ENCODE measurements around the gene CLTCL1.

Gene CLTCL1

GRCh38 chr22:19139974-19140373 is 151.5 kb downstream of the CLTCL1 start:
- Histone ChIP-seq H3K36me3 (ENCODE audit: control insufficient read depth, insufficient read depth, low read length) (peaks cover 44% of the 10 kb centered on the region), H3K27me3 (replicated peaks; ENCODE audit: control insufficient read depth, insufficient read depth, low read length) (no peaks in the 10 kb centered on the region), H3K4me3 (replicated peaks; ENCODE audit: low read depth, low read length) (no peak overlapping the region)
- no peak for DNase-seq (ENCODE audit: extremely low read depth, insufficient read length)
- no peak for TF ChIP-seq CTCF (IDR thresholded peaks at IDR 0.05; ENCODE audit: insufficient read depth, low read length, poor library complexity, severe bottlenecking)

GRCh38 chr22:19139001-19139356 is 152.5 kb downstream of the CLTCL1 start:
- Histone ChIP-seq H3K4me3 (replicated peaks; ENCODE audit: low read depth, low read length) (no peak overlapping the region), H3K27me3 (replicated peaks; ENCODE audit: control insufficient read depth, insufficient read depth, low read length) (no peaks in the 10 kb centered on the region), H3K36me3 (ENCODE audit: control insufficient read depth, insufficient read depth, low read length) (peaks cover 51% of the 10 kb centered on the region)
- no peak for DNase-seq (ENCODE audit: extremely low read depth, insufficient read length)
- no peak for TF ChIP-seq CTCF (IDR thresholded peaks at IDR 0.05; ENCODE audit: insufficient read depth, low read length, poor library complexity, severe bottlenecking)

GRCh38 chr22:19138217-19139000 is 153.1 kb downstream of the CLTCL1 start:
- Histone ChIP-seq H3K36me3 (ENCODE audit: control insufficient read depth, insufficient read depth, low read length) (peaks cover 54% of the 10 kb centered on the region), H3K27me3 (replicated peaks; ENCODE audit: control insufficient read depth, insufficient read depth, low read length) (no peaks in the 10 kb centered on the region), H3K4me3 (replicated peaks; ENCODE audit: low read depth, low read length) (no peak overlapping the region)
- no peak for DNase-seq (ENCODE audit: extremely low read depth, insufficient read length)
- TF ChIP-seq CTCF (IDR thresholded peaks at IDR 0.05; ENCODE audit: insufficient read depth, low read length, poor library complexity, severe bottlenecking), result no peak

GRCh38 chr22:19137384-19138216 is 153.9 kb downstream of the CLTCL1 start:
- DNase-seq (ENCODE audit: extremely low read depth, insufficient read length), result no peak
- Histone ChIP-seq H3K27me3 (replicated peaks; ENCODE audit: control insufficient read depth, insufficient read depth, low read length) (no peaks in the 10 kb centered on the region), H3K36me3 (ENCODE audit: control insufficient read depth, insufficient read depth, low read length) (peaks cover 57% of the 10 kb centered on the region), H3K4me3 (replicated peaks; ENCODE audit: low read depth, low read length) (no peak overlapping the region)
- no peak for TF ChIP-seq CTCF (IDR thresholded peaks at IDR 0.05; ENCODE audit: insufficient read depth, low read length, poor library complexity, severe bottlenecking)

GRCh38 chr22:19136915-19137314 is 154.6 kb downstream of the CLTCL1 start:
- H3K4me3 ChIP-seq (replicated peaks; ENCODE audit: low read depth, low read length), result no peak overlapping the region
- DNase-seq (ENCODE audit: extremely low read depth, insufficient read length), result no peak
- no peaks in the 10 kb centered on the region for H3K27me3 ChIP-seq (replicated peaks; ENCODE audit: control insufficient read depth, insufficient read depth, low read length)
- peaks cover 55% of the 10 kb centered on the region for H3K36me3 ChIP-seq (ENCODE audit: control insufficient read depth, insufficient read depth, low read length)
- TF ChIP-seq CTCF (IDR thresholded peaks at IDR 0.05; ENCODE audit: insufficient read depth, low read length, poor library complexity, severe bottlenecking), result no peak

All from GM06990 (cell line).